Neural cell (in vitro differentiated cells): Measurements from ENCODE around the gene SYNGR4. TPM values are rescaled to one million over a fixed set of nuclear protein-coding genes. Genes with fewer than 3 reads are reported as not detected.

Experiments
- H2AFZ ChIP-seq: fragments of 200-600, 300-800 bp; sonication (generic), shearing (Covaris generic); 2 replicates; pipeline ENCODE4 v1.6.0; 2014; ENCODE audit warnings: low read depth, mild to moderate bottlenecking, antibody characterized with exemption, low read length, moderate library complexity
- H3F3A ChIP-seq: fragments of 200-600 bp; shearing (Covaris generic); 2 replicates; pipeline ENCODE4 v1.6.1; 2016; ENCODE audit warnings: mild to moderate bottlenecking, moderate library complexity, mixed read lengths, antibody characterized with exemption, low read length; ENCODE audit not compliant: insufficient read depth, poor library complexity, severe bottlenecking
- H3K27ac ChIP-seq: fragments of 200-600, 300-800 bp; sonication (generic), shearing (Covaris generic); 2 replicates; pipeline ENCODE4 v1.5.1; 2014; ENCODE audit warnings: mild to moderate bottlenecking, low read length, moderate library complexity
- H3K27me3 ChIP-seq: fragments of 300-800, 200-600 bp; sonication (generic), shearing (Covaris generic); 2 replicates; pipeline ENCODE4 v1.6.0; 2014; ENCODE audit warnings: mild to moderate bottlenecking, low read depth, low read length, moderate library complexity; ENCODE audit not compliant: insufficient read depth
- H3K36me3 ChIP-seq: fragments of 300-800, 200-600 bp; sonication (generic), shearing (Covaris generic); 2 replicates; pipeline ENCODE4 v1.5.1; 2014; ENCODE audit warnings: mild to moderate bottlenecking, antibody characterized with exemption, low read length, moderate library complexity; ENCODE audit not compliant: insufficient read depth
- H3K4me2 ChIP-seq: fragments of 300-800, 200-600 bp; sonication (generic), shearing (Covaris generic); 2 replicates; pipeline ENCODE4 v1.6.0; 2014; ENCODE audit warnings: mild to moderate bottlenecking, low read length
- H3K4me3 ChIP-seq: fragments of 300-800, 200-600 bp; sonication (generic), shearing (Covaris generic); 2 replicates; pipeline ENCODE4 v1.5.1; 2014; ENCODE audit warnings: mild to moderate bottlenecking, low read length, moderate library complexity
- H3K79me2 ChIP-seq: fragments of 200-600 bp; shearing (Covaris generic); replicated peaks from 2 replicates; pipeline ENCODE4 v1.6.0; 2014; ENCODE audit warnings: mild to moderate bottlenecking, low read length, moderate library complexity; ENCODE audit not compliant: insufficient read depth
- H3K9ac ChIP-seq: fragments of 300-800, 200-600 bp; sonication (generic), shearing (Covaris generic); 2 replicates; pipeline ENCODE4 v1.6.1; 2016; ENCODE audit warnings: mild to moderate bottlenecking, low read length, mixed read lengths
- H3K9me2 ChIP-seq: fragments of 200-600 bp; shearing (Covaris generic); 2 replicates; pipeline ENCODE4 v1.6.1; 2016; ENCODE audit warnings: mild to moderate bottlenecking, low read length, mixed read lengths; ENCODE audit not compliant: insufficient read depth
- H3K9me3 ChIP-seq: fragments of 200-600, 300-800 bp; sonication (generic), shearing (Covaris generic); 2 replicates; pipeline ENCODE4 v1.6.1; 2016; ENCODE audit warnings: mild to moderate bottlenecking, mixed run types, low read length, moderate library complexity, mixed read lengths
- H4K20me1 ChIP-seq: fragments of 200-600 bp; shearing (Covaris generic); 2 replicates; pipeline ENCODE4 v1.6.1; 2016; ENCODE audit warnings: mild to moderate bottlenecking, mixed run types; ENCODE audit not compliant: insufficient read depth
- EP300 ChIP-seq: fragments of 450-650 bp; conservative IDR thresholded peaks from 2 replicates; pipeline ENCODE4 v1.6.1; 2014; ENCODE audit warnings: antibody characterized with exemption, mild to moderate bottlenecking, moderate library complexity; ENCODE audit not compliant: poor library complexity, severe bottlenecking
- EZH2 ChIP-seq: fragments of 200-600, 300-800 bp; shearing (Covaris generic), sonication (generic); IDR thresholded peaks from 2 replicates; pipeline ENCODE4 v1.6.1; 2014; ENCODE audit warnings: antibody characterized with exemption, low read length, borderline replicate concordance, mild to moderate bottlenecking; ENCODE audit not compliant: insufficient read depth, poor library complexity, severe bottlenecking
- MXI1 ChIP-seq: fragments of 450-650 bp; conservative IDR thresholded peaks from 2 replicates; pipeline ENCODE4 v1.6.1; 2014; ENCODE audit warnings: antibody characterized with exemption, mild to moderate bottlenecking; ENCODE audit not compliant: poor library complexity, severe bottlenecking
- POLR2AphosphoS5 ChIP-seq: IDR thresholded peaks from 2 replicates; pipeline ENCODE4 v1.6.1; 2012
- RAD21 ChIP-seq: fragments of 450-650 bp; conservative IDR thresholded peaks from 2 replicates; pipeline ENCODE4 v1.6.1; 2014; ENCODE audit warnings: antibody characterized with exemption, mild to moderate bottlenecking, moderate library complexity
- SMC3 ChIP-seq: fragments of 450-650 bp; conservative IDR thresholded peaks from 2 replicates; pipeline ENCODE4 v1.6.1; 2014; ENCODE audit warnings: antibody characterized with exemption, mild to moderate bottlenecking, moderate library complexity; ENCODE audit not compliant: poor library complexity
- TAF1 ChIP-seq: IDR thresholded peaks from 2 replicates; pipeline ENCODE4 v1.6.1; 2012; ENCODE audit warnings: low read depth
- polyA plus RNA-seq: library from polyadenylated mRNA; depleted of rRNA; stranded (reverse); fragments of >200 nt; gene quantifications from 2 replicates; pipeline ENCODE4 v1.2.3, GENCODE V29; 2014
- TF ChIP-seq, protein P1 (sequence below): fragments of 450-650 bp; IDR thresholded peaks from 2 replicates; pipeline ENCODE4 v1.5.1; 2014; ENCODE audit warnings: antibody characterized with exemption, mild to moderate bottlenecking, moderate library complexity; ENCODE audit not compliant: poor library complexity, severe bottlenecking
- TF ChIP-seq, protein P2 (sequence below): IDR thresholded peaks from 2 replicates; pipeline ENCODE4 v1.6.1; 2012; ENCODE audit warnings: borderline replicate concordance

Gene SYNGR4
- polyA plus RNA-seq, 1 donor from 2014 or later = not detected

DNA sequence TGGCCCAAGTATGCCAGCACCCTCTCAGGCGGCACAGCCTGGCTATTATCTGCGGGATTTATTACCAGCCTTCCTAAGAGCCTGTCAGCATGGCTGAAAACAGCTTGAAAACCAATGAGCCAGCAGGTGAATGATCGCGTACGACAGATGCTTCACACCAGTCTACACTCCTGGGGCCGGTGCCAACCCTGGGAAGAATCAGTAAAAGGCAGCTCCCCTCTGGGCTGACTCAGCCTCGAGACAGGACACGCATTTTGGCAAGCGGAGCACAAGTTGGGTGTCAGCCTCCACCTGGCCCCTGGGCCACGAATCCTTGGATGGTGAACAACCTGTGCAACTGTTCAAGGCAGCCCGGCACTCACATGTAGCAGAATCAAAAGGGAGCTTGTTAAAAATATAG, 23.2 kb upstream of the SYNGR4 start:
- no peak overlapping the region for H2AFZ ChIP-seq
- no peaks in the 10 kb centered on the region for H3K27me3 ChIP-seq
- H3K9me3 ChIP-seq = no peaks in the 10 kb centered on the region
- H3K4me3 ChIP-seq = no peak overlapping the region
- H3K27ac ChIP-seq = no peak overlapping the region
- TF ChIP-seq TAF1 (no peak), EZH2 (no peak), SMC3 (no peak), POLR2AphosphoS5 (no peak), RAD21 (no peak), MXI1 (no peak), EP300 (no peak)
- TF ChIP-seq, protein P1, sequence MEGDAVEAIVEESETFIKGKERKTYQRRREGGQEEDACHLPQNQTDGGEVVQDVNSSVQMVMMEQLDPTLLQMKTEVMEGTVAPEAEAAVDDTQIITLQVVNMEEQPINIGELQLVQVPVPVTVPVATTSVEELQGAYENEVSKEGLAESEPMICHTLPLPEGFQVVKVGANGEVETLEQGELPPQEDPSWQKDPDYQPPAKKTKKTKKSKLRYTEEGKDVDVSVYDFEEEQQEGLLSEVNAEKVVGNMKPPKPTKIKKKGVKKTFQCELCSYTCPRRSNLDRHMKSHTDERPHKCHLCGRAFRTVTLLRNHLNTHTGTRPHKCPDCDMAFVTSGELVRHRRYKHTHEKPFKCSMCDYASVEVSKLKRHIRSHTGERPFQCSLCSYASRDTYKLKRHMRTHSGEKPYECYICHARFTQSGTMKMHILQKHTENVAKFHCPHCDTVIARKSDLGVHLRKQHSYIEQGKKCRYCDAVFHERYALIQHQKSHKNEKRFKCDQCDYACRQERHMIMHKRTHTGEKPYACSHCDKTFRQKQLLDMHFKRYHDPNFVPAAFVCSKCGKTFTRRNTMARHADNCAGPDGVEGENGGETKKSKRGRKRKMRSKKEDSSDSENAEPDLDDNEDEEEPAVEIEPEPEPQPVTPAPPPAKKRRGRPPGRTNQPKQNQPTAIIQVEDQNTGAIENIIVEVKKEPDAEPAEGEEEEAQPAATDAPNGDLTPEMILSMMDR = no peak
- TF ChIP-seq, protein P2, sequence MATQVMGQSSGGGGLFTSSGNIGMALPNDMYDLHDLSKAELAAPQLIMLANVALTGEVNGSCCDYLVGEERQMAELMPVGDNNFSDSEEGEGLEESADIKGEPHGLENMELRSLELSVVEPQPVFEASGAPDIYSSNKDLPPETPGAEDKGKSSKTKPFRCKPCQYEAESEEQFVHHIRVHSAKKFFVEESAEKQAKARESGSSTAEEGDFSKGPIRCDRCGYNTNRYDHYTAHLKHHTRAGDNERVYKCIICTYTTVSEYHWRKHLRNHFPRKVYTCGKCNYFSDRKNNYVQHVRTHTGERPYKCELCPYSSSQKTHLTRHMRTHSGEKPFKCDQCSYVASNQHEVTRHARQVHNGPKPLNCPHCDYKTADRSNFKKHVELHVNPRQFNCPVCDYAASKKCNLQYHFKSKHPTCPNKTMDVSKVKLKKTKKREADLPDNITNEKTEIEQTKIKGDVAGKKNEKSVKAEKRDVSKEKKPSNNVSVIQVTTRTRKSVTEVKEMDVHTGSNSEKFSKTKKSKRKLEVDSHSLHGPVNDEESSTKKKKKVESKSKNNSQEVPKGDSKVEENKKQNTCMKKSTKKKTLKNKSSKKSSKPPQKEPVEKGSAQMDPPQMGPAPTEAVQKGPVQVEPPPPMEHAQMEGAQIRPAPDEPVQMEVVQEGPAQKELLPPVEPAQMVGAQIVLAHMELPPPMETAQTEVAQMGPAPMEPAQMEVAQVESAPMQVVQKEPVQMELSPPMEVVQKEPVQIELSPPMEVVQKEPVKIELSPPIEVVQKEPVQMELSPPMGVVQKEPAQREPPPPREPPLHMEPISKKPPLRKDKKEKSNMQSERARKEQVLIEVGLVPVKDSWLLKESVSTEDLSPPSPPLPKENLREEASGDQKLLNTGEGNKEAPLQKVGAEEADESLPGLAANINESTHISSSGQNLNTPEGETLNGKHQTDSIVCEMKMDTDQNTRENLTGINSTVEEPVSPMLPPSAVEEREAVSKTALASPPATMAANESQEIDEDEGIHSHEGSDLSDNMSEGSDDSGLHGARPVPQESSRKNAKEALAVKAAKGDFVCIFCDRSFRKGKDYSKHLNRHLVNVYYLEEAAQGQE = no peak
- H3K9me2 ChIP-seq = no peaks in the 10 kb centered on the region
- H3K9ac ChIP-seq = no peak overlapping the region
- H3K79me2 ChIP-seq = no peaks in the 10 kb centered on the region
- no peak overlapping the region for H3K4me2 ChIP-seq
- H4K20me1 ChIP-seq = no peaks in the 10 kb centered on the region
- no peaks in the 10 kb centered on the region for H3F3A ChIP-seq
- H3K36me3 ChIP-seq = no peaks in the 10 kb centered on the region

DNA sequence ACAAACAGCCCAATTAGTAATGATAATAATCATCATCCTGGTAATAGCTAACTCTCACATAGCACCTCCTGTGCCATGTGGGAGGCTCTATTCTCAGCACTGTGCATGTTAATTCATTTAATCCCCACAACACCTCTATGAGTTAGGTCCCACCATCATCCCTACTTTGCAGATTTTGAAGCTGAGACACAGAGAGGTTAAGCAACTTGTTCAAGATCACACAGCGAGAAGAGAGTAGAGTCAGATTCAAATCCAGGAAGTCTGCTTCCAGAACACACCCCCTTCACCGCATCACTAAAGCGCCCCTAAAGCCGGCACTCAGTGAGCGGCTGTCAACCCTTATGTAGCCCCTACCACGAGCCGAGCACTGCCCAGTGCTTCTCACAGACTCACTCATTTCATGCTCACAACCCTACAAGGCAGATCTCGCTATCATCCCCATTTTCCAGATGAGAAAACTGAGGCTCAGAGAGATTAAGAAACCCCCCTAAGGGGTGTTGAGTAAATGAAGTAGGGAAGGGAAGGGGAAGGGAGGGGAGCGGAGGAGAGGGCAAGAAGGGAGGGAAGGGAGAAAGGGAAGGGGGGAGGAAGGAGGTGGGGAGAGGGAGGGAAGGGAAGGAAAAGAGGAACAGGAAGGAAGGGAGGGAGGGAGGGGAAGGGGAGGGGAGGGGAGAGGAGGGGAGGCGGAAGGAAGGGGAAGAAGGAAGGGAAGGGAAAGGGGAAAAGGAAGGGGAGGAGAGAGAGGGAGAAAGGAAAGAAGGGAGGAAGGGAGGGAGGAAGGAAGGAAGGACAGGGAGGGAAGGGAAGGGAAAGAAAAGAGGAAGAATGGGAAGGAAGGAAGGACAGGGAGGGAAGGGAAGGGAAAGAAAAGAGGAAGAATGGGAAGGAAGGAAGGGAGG, 22.4 kb upstream of the SYNGR4 start:
- Histone ChIP-seq H4K20me1 (no peaks in the 10 kb centered on the region), H3K36me3 (no peaks in the 10 kb centered on the region), H2AFZ (no peak overlapping the region), H3K27ac (no peak overlapping the region), H3K9me3 (no peaks in the 10 kb centered on the region), H3K4me3 (no peak overlapping the region), H3K4me2 (no peak overlapping the region), H3K79me2 (no peaks in the 10 kb centered on the region), H3F3A (no peaks in the 10 kb centered on the region), H3K9me2 (no peaks in the 10 kb centered on the region), H3K27me3 (no peaks in the 10 kb centered on the region), H3K9ac (no peak overlapping the region)
- TF ChIP-seq POLR2AphosphoS5 (no peak), MXI1 (no peak), EZH2 (no peak), TAF1 (no peak), SMC3 (no peak), RAD21 (no peak), EP300 (no peak)
- TF ChIP-seq, protein P2 = no peak
- TF ChIP-seq, protein P1 = no peak
